Sciatic nerve (tissue), 2 donors: ENCODE data around the gene GJC1. TPM values are rescaled to one million over a fixed set of nuclear protein-coding genes. Genes with fewer than 3 reads are reported as not detected.
"Not testable (repeated sequence)": the region's sequence is repeated elsewhere in the genome, so short reads cannot be mapped to it uniquely, and the experiment has no call there.

ENCODE experiments used
- ATAC-seq: fragments of 200-7000 bp; cut with Tn5 transposase; one replicate; pipeline ENCODE4 v1.9.1; 2020; ENCODE audit warnings: mild to moderate bottlenecking, moderate library complexity
- DNase-seq: peaks from one replicate; pipeline ENCODE4 v3.0.0-alpha.2; 2020; ENCODE audit warnings: low spot score
- intact Hi-C: fragments of 100-400 bp; cut with DNase I; formaldehyde crosslinking; loops from one replicate; pipeline ENCODE4 v1.14.2; 2022
- total RNA-seq: library from RNA; stranded (reverse); fragmentation: NEBNext Ultra II Directional; extraction: Animal tissue kit (Norgen Biotek cat#: 25700); gene quantifications from one replicate; pipeline ENCODE4 v1.2.1, GENCODE V29; 2021
- donor health status: DM: no; HTN: no; CAD: no.
- donor health status: DM: no; HTN: no; CAD: no.

Gene GJC1
- total RNA-seq, 1 donor from 2014 or later, result 7.9 TPM

DNA sequence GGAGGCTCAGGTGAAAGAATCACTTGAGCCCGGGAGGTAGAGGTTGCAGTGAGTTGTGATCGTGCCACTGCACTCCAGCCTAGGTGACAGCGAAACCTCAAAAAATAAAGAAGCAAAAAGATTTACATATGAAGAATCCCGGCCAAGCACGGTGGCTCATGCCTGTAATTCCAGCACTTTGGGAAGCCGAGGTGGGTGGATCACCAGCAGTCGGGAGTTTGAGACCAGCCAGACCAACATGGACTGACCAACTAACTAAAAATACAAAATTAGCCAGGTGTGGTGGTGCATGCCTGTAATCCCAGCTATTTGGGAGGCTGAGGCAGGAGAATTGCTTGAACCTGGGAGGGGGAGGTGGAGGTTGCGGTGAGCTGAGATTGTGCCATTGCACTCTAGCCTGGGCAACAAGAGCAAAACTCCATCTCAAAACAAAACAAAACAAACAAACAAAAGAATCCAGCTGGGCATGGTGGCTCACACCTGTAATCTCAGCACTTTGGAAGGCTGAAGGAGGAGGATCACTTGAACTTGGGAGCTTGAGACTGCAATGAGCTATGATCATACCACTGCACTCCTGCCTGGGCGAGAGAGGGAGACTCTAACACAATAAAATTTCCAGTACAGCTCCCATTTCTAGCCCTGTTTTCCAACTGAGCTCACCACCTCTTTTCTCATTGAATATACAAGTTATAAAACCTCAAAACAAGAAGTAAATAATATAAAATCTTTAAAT lies 21.3 kb downstream of the GJC1 start:
- ATAC-seq, DNase-seq, intact Hi-C loops: not testable (repeated sequence)

DNA sequence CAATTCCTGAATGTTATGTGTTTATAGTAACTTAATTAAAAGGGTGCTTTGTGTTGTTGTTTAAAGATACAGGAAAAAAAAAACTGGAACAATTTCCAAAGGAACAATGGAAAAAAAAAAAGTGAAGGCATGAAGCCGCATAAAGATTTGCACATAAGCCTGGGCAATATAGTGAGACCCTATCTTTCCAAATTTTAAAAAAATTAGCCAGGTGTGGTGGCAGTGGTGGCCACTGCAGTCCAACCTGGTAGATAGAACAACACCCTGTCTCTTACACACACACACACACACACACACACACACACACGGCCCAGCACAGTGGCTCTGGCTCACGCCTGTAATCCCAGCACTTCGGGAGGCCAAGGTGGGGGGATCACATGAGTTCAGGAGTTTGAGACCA lies 21.9 kb downstream of the GJC1 start:
- DNase-seq (no peak), ATAC-seq (no peak)
- intact Hi-C loops, result no loop called here

DNA sequence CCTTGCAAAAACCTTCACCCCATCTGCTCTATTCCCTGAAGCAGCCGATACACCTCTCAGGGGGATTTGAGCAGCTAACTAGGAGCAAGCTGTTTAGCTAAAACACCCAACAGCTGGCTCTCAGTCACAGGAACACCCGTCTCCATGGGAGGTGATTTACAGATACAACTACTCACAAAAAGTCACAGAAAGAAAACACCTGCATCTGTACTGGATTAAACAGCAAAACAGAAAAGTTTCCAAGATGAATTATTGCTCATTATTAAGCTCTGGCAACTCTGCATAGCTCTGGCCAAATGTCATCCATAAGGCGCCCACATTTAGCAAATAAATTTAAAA lies 22.3 kb downstream of the GJC1 start:
- intact Hi-C loops, result no loop called here
- DNase-seq, result no peak
- ATAC-seq, result no peak

DNA sequence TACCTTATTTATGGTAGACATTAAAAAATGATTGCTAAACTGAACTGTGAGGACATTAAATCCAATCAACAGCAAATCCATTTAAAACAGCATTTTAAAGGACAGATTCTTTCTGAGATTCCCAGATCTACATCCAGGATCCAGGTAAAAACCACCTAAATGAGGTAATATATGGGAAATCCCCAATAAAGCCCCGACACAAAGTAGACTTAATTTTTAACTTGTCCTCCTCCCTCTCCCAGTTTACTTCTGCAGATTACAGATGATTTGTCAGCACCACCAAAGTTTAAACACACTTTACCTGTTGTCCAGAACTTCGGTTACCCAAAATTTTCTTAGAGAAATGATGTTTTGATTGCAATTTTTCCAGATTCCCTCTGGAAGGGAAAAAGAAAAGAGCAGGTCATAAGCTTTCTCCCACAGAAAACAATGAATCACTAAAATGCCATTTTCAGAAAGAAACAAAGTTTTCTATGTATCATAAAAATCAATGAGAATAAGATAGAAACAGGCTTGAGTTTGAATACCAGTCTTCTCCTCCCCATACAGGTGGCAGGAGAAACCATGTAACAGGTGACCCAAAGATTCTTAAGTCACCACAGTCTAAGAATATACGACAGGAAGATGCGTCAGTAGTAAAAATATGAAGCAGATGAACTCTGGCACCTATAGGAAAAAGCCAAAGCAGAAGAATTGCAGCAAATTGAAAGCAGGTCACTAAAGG lies 22.8 kb downstream of the GJC1 start:
- DNase-seq, result no peak
- ATAC-seq, result no peak
- intact Hi-C loops, result no loop called here

DNA sequence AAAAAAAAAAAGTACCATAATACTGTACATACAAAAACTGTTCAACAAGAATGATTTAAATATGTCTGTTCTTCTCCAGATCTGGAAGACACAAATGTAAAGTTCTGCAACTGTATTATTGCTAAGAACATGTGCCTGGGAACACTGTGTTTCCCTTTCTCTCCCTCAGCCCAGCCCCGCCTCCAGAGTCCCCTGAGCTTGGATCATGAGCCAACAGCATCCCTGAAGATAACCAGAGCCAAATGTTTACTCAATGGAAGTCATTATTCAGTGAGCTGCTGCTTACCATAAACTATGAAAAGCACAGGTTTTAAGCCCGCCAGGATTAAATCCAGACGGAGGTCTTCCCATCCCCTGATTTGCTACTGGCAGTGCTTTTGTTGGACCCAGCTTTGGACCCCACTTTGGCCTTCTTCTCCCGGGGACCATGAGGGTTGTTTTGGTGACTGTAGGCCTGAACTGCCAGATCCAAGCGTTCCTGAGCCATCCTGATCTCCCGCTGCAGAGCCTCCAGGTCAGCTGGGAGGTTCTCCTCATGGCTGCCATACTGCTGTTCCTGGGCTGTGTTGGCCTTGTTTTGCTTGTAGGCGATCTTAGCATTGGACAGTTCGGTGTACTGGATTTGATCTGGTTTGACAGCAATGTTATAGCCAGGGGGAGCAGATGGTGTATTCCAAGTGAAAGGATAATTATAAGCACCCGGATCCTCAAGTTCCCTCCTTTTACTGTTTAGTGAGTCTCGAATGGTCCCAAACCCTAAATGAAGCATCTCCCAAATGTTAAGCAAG lies 25.6 kb downstream of the GJC1 start:
- DNase-seq (no peak), ATAC-seq (peak; percentile 86)
- intact Hi-C loops, result no loop called here

DNA sequence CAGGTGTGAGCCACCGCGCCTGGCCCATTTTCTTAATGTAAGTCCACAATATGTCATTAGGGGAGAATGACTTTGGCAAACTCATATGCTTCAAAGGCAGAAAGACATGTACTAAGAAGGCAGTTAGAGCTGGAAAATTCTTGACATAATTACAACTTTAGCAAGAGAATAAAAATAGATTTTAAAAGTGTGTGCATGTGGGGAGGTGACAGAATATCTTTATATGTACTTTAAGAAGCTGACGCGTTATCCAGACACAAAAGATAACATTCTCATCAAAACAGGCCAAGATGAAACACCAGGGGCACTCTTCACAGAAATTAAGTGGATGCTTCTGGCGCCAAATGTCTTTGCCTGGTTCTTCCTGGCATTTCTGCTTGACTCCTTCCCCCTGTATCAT lies 28.2 kb downstream of the GJC1 start:
- DNase-seq (no peak), ATAC-seq (no peak)
- intact Hi-C loops, result no loop called here

DNA sequence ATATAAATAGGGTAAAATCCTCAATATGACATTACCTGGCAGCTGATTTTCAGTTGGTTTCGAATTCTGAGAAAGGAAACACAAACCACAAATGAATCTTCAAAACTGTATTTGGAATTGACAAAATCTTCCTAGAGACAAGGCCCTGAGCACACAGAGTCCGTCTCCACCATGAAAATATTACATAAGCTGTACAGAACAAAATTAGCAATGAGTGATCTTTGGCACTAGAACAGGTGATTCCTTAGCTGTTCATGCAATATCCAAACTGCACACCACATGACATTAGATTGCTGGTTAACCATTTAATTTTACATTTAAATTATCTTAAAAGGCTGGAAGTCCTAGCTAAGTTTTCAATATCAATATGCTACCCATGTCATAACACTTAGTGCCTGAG lies 31.7 kb downstream of the GJC1 start:
- intact Hi-C loops, result no loop called here
- ATAC-seq, result no peak

DNA sequence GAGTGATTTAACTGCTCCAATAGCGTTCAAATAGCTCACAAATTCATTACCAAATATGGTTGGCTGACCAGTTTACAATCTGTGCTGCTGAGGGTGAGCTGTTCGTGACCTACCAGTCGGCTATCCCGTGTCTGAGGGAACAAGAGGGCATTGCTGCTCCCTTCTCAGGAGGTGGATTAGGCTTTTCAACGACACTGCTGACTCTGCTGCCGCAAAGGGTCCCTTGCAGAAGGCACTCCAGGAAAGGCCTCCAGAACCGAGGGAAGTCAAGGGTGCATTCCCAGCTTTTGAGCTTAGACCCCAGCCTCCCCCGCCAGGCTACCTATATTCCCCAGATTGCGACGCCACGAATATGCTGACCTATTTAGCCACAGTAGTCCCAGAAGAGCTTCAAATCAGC lies 32.3 kb downstream of the GJC1 start:
- ATAC-seq (no peak), DNase-seq (no peak)
- intact Hi-C loops, result no loop called here

More for the DNA sequence above, 31.7 kb downstream of the GJC1 start:
- no peak for DNase-seq

DNA sequence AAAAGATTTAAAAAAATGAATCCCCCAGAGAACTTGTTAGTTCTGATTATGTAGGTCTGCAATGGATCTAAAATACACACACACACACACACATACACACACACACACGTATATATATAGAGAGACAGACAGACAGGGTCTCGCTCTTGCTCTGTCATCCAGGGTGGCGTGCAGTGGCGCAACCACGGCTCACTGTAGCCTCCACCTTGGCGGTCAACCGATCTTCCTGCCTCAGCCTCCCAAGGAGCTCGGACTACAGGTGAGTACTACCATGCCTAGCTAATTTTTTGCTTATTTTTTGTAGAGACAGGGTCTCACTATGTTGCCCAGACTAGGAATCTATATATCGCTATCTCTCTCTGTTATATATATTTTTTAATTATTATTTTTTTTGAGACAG lies 33.4 kb downstream of the GJC1 start:
- no peak for DNase-seq
- intact Hi-C loops, result no loop called here
- no peak for ATAC-seq

DNA sequence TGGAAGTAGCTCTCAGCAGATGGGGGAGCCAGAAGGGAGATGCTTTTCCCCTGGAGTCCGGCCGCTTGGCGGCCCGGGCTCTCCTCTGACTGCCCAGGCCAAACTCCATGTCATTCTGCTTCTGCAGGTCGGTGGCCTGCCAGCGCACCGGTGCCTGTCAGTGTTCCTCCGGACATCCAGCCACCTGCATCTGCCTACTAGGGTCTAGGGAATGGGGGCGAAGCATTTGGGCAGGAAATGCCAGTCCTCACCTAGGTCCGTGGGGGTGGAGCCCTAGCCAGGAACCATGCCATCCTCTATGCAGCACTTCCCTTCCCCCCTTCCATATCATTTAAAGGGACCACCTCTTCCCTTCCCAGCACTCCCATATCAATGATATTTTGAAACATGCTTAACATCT lies 34.2 kb downstream of the GJC1 start:
- intact Hi-C loops, result no loop called here
- DNase-seq, result no peak
- no peak for ATAC-seq

DNA sequence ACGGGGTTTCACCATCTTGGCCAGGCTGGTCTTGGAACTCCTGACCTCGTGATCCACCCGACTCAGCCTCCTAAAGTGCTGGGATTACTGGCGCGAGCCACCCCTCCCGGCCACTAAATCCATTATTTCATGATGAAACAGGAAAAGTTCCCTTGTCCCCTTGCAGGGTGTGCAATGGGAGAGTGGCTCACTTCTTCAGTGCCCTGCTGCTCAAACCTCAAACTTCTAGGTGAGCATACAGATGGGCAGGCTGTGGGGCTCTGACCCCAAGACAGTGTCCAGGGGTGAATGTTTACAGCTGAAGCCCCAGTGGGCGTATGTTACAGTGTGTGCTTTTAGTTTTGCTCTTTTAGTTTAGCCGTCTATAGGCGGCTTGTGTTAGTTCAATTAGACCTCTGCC lies 34.7 kb downstream of the GJC1 start:
- no peak for ATAC-seq
- intact Hi-C loops, result no loop called here

DNA sequence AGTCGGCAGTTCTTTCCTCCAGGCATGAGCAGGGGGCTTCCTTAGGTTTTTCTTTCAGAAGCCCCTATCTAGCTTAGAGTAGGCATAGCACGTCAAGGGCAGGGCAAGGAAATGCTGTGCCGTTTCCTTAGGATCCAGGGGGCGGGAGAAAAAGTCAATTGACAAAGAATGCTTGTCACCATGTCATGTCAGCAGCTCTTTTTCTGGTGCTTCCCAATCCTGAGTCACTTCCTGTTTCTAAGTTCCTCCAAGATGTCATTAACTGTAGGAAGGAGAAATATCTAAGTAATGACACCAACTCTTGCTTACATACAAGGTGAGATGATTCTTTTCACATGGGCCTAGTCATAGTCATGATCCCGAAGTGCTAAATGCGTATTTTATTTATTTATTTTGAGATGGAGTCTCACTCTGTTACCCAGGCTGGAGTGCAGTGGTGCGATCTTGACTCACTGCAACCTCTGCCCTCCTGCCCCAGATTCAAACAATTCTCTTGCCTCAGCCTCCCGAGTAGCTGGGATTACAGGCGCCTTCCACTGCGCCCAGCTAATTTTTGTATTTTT lies 35.2 kb downstream of the GJC1 start:
- intact Hi-C loops, result no loop called here
- DNase-seq, result peak; percentile 32

More for the DNA sequence above, 34.7 kb downstream of the GJC1 start:
- DNase-seq, result no peak

DNA sequence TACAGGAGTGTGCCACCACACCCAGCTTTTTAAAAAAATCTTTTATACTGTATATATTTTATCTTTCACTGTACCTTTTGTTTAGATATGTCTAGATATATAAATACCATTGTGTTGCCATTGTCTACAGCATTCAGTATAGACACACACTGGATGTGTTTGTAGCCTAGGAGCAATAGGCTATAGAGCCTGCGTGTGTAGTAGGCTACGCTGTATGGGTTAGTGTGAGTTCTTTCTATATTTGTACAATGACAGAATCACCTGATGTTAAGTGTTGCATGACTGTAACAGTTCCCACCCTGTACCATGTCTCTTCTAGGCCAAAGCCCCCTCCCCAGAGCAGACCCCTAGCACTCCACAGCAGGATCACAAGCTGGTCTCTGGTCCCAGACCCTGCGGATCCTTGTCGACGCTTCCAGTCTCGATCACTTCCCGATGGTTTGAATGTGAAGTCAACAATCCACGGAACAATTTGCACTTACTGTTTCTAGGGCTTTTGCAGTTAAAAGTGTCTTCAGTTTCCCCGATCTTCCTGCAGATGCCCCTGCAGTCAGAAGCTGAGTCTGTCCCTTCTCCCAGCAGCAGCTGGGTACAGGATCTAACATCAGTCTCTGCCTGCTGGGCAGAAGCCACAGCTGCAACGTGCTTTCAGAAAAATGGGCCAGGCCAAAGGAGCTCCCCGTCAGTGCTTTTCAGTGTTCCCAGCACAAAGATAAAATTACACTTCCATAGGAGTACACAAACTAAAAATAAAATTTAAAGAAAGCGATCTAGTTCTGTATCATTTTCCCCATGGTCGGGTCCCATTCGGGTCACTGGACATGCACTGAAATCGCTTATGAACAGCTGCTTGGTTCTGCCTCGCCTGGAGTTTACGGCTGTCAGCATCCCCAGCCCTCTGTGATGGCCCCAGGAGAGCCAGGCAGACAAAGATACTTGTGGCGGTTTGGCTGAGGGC lies 35.9 kb downstream of the GJC1 start:
- intact Hi-C loops, result no loop called here
- ATAC-seq (peak; percentile 39), DNase-seq (peak; percentile 17)

More for the DNA sequence above, 35.2 kb downstream of the GJC1 start:
- peak; percentile 28 for ATAC-seq

DNA sequence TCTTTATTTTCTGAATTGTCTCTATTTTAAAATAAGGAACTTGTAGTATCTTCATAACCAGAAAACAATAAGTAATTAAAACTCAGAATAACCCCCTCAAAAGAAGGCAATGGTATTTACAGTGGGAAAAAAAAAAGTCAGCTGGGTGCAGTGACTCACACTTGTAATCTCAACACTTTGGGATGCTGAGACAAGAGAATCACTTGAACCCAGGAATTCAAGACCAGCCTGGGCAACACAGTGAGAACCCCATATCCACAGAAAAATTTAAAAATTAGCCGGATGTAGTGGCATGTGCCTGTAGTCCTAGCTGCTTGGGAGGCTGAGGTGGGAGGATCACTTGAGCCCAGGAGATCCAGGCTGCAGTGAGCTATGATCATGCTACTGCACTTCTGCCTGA lies 37.8 kb downstream of the GJC1 start:
- intact Hi-C loops, result no loop called here
- DNase-seq (no peak), ATAC-seq (no peak)

DNA sequence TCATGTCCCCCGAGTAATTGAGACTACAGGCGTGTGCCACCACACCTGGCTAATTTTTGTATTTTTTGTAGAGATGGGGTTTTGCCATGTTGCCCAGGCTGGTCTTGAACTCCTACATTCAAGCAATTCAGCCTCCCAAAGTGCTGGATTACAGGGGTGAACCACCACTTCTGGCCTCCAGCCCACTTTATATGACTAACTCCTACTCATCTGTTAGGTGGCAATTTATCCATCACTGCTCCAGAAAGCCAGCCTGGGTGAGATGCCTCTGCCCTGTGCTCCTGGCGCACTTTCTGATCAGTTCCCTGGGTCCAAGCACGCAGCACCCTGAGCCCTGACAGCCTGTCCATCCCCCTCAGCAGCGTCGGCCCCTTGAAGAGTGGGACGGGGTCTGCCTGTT lies 41.9 kb downstream of the GJC1 start:
- ATAC-seq, result no peak
- intact Hi-C loops, result no loop called here
- peak; percentile 38 for DNase-seq

DNA sequence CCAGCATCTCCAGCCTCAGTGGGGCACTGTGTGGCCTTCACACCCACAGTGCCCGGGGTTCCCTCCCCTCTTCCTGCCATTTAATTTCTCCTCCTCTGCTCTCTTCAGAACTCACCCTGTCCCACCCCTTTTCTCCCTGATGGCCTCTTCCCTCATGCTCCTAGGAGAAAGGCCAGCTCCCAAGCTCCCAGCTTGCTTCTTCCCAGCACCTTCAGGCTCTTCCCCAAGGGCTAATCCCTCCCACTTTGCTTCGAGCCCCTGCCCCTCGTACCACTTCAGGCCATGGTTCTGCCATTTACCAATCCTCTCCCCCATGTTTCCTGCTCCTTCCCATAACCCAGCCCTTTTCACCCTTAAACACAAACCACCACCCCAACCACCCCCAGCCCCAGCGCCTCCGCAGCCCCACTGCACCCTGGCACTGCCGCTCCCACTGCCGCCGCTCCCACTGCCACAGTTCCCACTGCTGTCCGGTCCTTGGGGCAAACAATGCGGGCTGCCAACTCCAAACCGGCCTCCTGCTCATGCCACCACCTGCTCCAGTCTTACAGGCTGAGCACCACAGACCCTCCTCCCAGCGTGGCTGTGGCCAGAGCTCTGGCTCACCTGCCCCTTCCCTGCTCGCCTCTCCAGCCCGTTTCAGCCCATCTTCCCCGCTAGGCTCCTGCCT lies 42.7 kb downstream of the GJC1 start:
- no peak for ATAC-seq
- DNase-seq, result peak; percentile 50
- intact Hi-C loops, result no loop called here

DNA sequence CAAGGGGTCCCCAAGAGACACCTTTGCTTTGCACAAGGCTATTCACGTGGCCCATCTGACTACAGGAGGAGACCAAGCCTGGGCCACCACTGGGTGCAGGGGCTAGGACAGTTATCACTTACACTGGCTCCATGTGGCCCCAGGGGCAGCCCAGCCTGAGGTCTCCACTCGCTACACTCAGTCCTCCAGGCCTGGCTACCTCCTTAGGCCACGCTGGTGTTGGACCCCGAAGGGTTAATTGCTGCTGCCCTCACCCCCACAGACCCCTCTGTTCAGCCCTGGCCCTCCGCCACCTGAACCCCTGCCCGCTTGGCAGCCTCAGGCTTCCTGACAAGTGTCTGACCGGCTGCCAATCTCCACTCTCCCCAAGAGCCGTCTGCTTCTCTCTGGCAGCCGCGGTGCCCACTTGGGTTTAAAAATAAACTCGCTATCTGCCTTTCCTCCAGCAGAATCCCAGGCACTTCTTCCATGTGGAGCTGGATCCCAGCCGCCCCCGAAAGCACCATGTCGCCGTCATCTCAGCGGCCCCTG lies 43.5 kb downstream of the GJC1 start:
- ATAC-seq (no peak), DNase-seq (peak; percentile 55)
- intact Hi-C loops, result no loop called here

DNA sequence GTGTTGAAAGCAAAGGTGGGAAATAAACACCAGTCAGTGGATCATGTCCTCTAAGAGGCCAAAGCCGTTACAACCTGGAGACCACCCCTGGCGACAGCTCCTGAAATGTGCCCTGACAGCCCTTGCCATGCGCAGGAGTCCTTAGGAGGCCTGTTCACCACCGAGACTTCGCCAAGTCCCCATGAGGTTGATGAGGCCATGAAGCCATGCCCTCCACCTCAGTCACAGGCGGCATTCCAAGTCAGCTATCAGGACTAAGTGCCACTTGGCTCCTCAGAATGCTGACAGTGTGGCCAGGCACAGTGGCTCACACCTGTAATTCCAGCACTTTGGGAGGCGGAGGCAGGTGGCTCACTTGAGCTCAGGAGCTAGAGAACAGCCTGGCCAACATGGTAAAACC lies 44.2 kb downstream of the GJC1 start:
- DNase-seq (peak; percentile 47), ATAC-seq (no peak)
- intact Hi-C loops, result no loop called here
